ENCODE results near the gene CCDC187. TPM values are rescaled to one million over a fixed set of nuclear protein-coding genes. Genes with fewer than 3 reads are reported as not detected.

Gene CCDC187
- polyA plus RNA-seq, 1 donor (not counting 4 experiments of a cell fraction or from before 2014, with no cell fraction given) = 0.03 TPM

DNA sequence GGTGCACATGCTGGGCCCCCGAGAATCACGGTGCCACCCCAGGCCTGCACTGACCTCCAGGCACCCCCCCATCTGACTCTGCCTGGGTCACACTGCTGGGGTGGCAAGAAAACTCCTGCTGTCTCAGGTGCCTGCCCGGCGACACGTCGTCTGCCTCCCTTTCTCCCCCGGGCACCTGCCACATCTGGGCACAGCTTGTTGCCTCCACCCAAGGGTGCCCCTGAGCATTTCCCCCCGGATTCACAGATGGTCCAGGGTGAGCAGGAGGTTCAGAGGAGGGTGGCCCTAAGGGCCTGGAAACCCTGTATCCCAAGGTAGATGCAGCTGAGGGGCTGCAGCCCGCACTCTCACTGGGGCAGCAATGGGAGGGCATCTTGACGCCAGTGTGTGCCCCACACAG, 43.4 kb downstream of the CCDC187 start:
- Histone ChIP-seq H3K9me3 (ENCODE audit: control insufficient read depth, low read depth, low read length) (no peaks in the 10 kb centered on the region), H3K4me3 (ENCODE audit: control insufficient read depth in 2 of 3, extremely low read depth in 1 of 3, insufficient read depth in 2 of 3, low read depth in 1 of 3, low read length in 3 of 3) (no peak overlapping the region), H2AFZ (ENCODE audit: control insufficient read depth, low read length) (no peak overlapping the region), H3K9me1 (ENCODE audit: control insufficient read depth, extremely low read depth, insufficient read depth, low read length) (no peaks in the 10 kb centered on the region), H4K20me1 (ENCODE audit: control insufficient read depth, extremely low read depth, insufficient read depth, low read length) (no peaks in the 10 kb centered on the region), H3K79me2 (ENCODE audit: control insufficient read depth, insufficient read depth, low read length) (no peaks in the 10 kb centered on the region), H3K4me2 (ENCODE audit: control insufficient read depth, extremely low read depth, insufficient read depth, low read depth, low read length) (no peak overlapping the region), H3K27me3 (ENCODE audit: control insufficient read depth, extremely low read depth, insufficient read depth, low read length) (peaks cover 20% of the 10 kb centered on the region), H3K36me3 (ENCODE audit: control insufficient read depth in 2 of 2, extremely low read depth in 1 of 2, insufficient read depth in 2 of 2, low read length in 2 of 2) (no peaks in the 10 kb centered on the region), H3K27ac (ENCODE audit: control insufficient read depth, insufficient read depth, low read length) (no peak overlapping the region), H3K4me1 (ENCODE audit: control insufficient read depth, extremely low read depth, insufficient read depth, low read length) (no peaks in the 10 kb centered on the region), H3K9ac (ENCODE audit: control insufficient read depth, extremely low read depth, insufficient read depth, low read length) (no peak overlapping the region)
- FAIRE-seq = no peak
- TF ChIP-seq CTCF (optimal IDR thresholded peaks at IDR 0.05 in 1 of 3, IDR thresholded peaks at IDR 0.05 in 1 of 3, conservative IDR thresholded peaks at IDR 0.05 in 1 of 3; ENCODE audit: extremely low read depth in 1 of 3, insufficient read depth in 2 of 3, low read length in 3 of 3) (no peak), EZH2 (IDR thresholded peaks at IDR 0.05; ENCODE audit: low read length) (no peak)
- dilution Hi-C loops (cut with MboI; ENCODE audit: extremely low pct_ligation_motif_present, low sequenced_read_pairs) = no loop called here
- no peak for DNase-seq (ENCODE audit: low read depth, low spot score)

DNA sequence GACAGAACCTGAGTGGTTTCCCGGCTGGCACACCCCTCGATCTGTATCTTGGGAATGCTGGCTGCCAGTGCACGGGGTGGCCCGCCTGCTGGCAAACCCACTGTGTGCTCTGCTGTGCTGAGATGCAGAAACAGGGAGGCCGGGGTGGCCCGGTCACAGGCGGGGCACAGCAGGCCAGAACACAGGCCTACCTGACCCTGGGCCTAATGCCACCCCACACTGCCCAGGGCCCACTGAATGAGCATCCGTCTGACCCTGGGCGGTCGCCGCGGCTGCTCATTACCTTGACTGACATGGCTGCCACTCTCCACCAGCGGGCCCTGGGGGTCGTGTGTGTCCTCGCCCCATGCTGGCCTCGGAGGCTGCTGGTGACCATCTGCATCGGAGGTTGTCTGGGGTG, 44.1 kb downstream of the CCDC187 start:
- no peaks in the 10 kb centered on the region for H4K20me1 ChIP-seq (ENCODE audit: control insufficient read depth, extremely low read depth, insufficient read depth, low read length)
- no peaks in the 10 kb centered on the region for H3K4me1 ChIP-seq (ENCODE audit: control insufficient read depth, extremely low read depth, insufficient read depth, low read length)
- FAIRE-seq = no peak
- peaks cover 25% of the 10 kb centered on the region for H3K27me3 ChIP-seq (ENCODE audit: control insufficient read depth, extremely low read depth, insufficient read depth, low read length)
- DNase-seq (ENCODE audit: low read depth, low spot score) = no peak
- dilution Hi-C loops (cut with MboI; ENCODE audit: extremely low pct_ligation_motif_present, low sequenced_read_pairs) = no loop called here
- H3K27ac ChIP-seq (ENCODE audit: control insufficient read depth, insufficient read depth, low read length) = no peak overlapping the region
- no peaks in the 10 kb centered on the region for H3K36me3 ChIP-seq (ENCODE audit: control insufficient read depth in 2 of 2, extremely low read depth in 1 of 2, insufficient read depth in 2 of 2, low read length in 2 of 2)
- H3K79me2 ChIP-seq (ENCODE audit: control insufficient read depth, insufficient read depth, low read length) = no peaks in the 10 kb centered on the region
- no peak overlapping the region for H3K4me3 ChIP-seq (ENCODE audit: control insufficient read depth in 2 of 3, extremely low read depth in 1 of 3, insufficient read depth in 2 of 3, low read depth in 1 of 3, low read length in 3 of 3)
- no peak for TF ChIP-seq CTCF (optimal IDR thresholded peaks at IDR 0.05 in 1 of 3, IDR thresholded peaks at IDR 0.05 in 1 of 3, conservative IDR thresholded peaks at IDR 0.05 in 1 of 3; ENCODE audit: extremely low read depth in 1 of 3, insufficient read depth in 2 of 3, low read length in 3 of 3)
- TF ChIP-seq EZH2 (IDR thresholded peaks at IDR 0.05; ENCODE audit: low read length) = no peak
- H3K4me2 ChIP-seq (ENCODE audit: control insufficient read depth, extremely low read depth, insufficient read depth, low read depth, low read length) = no peak overlapping the region
- H2AFZ ChIP-seq (ENCODE audit: control insufficient read depth, low read length) = no peak overlapping the region
- no peaks in the 10 kb centered on the region for H3K9me1 ChIP-seq (ENCODE audit: control insufficient read depth, extremely low read depth, insufficient read depth, low read length)
- H3K9ac ChIP-seq (ENCODE audit: control insufficient read depth, extremely low read depth, insufficient read depth, low read length) = no peak overlapping the region
- no peaks in the 10 kb centered on the region for H3K9me3 ChIP-seq (ENCODE audit: control insufficient read depth, low read depth, low read length)
